H1 (cell line): ENCODE data around the gene POFUT2. TPM values are rescaled to one million over a fixed set of nuclear protein-coding genes. Genes with fewer than 3 reads are reported as not detected.

ENCODE experiments used
- CTCF ChIA-PET: fragments of 300-600 bp; sonication (Branson Sonifier 250); formaldehyde crosslinking; loops from one replicate; lab custom pipeline; 2021; ENCODE audit not compliant: partially characterized antibody; lab: Charles Lee
- POLR2A ChIA-PET: fragments of 300-600 bp; sonication (Branson Sonifier 250); formaldehyde crosslinking; loops from one replicate; lab custom pipeline; 2021; ENCODE audit warnings: inconsistent platforms; ENCODE audit not compliant: partially characterized antibody; lab: Charles Lee
- DNase-seq, 2 experiments: peaks; one replicate each; pipeline versions ENCODE4 v3.0.0 to v3.0.0-alpha.2; 2010 to 2022; ENCODE audit warnings: low spot score in 2 of 2, low read depth in 1 of 2, mixed read lengths in 1 of 2
- FAIRE-seq: peaks from 2 replicates; lab custom pipeline; 2011; peaks lifted over from hg19 to GRCh38; lab: Jason Lieb, UNC
- H2AFZ ChIP-seq: 2 replicates; pipeline ENCODE4 v1.8.1; 2012; ENCODE audit warnings: low read length, inconsistent platforms
- H2AK5ac ChIP-seq: 2 replicates; pipeline ENCODE4 v1.6.1; 2013; ENCODE audit warnings: low read depth, low read length
- H2BK120ac ChIP-seq: replicated peaks from 2 replicates; pipeline ENCODE3; 2013; ENCODE audit warnings: low read depth, low read length, inconsistent platforms
- H2BK12ac ChIP-seq: 2 replicates; pipeline ENCODE4 v1.6.1; 2013; ENCODE audit warnings: low read depth, low read length
- H2BK15ac ChIP-seq: 2 replicates; pipeline ENCODE4 v1.6.1; 2013; ENCODE audit warnings: low read length
- H2BK20ac ChIP-seq: 2 replicates; pipeline ENCODE4 v1.6.1; 2013; ENCODE audit warnings: low read length
- H2BK5ac ChIP-seq: 2 replicates; pipeline ENCODE4 v1.6.1; 2013; ENCODE audit warnings: low read depth, low read length
- H3K14ac ChIP-seq: 2 replicates; pipeline ENCODE4 v1.6.1; 2013; ENCODE audit warnings: inconsistent platforms; ENCODE audit not compliant: insufficient read length
- H3K18ac ChIP-seq: 2 replicates; pipeline ENCODE4 v1.6.1; 2013; ENCODE audit warnings: low read length; ENCODE audit errors: extremely low read depth
- H3K23ac ChIP-seq: 2 replicates; pipeline ENCODE4 v1.6.1; 2013; ENCODE audit warnings: inconsistent platforms; ENCODE audit not compliant: insufficient read length
- H3K23me2 ChIP-seq: 2 replicates; pipeline ENCODE4 v1.6.1; 2013; ENCODE audit warnings: low read depth, low read length
- H3K27ac ChIP-seq: 2 replicates; pipeline ENCODE4 v1.6.1; 2011; ENCODE audit warnings: low read depth, low read length, inconsistent platforms
- H3K27me3 ChIP-seq, 4 experiments: replicated peaks in 1 of 4; 1 replicate in 1 of 4; 2 replicates in 3 of 4; pipeline versions ENCODE4 v1.6.1 to v1.8.1; 2011 to 2013; ENCODE audit warnings: low read length in 3 of 4, mild to moderate bottlenecking in 3 of 4, inconsistent platforms in 2 of 4, mixed read lengths in 2 of 4, moderate library complexity in 1 of 4; ENCODE audit not compliant: control insufficient read depth in 3 of 4, insufficient read depth in 3 of 4; ENCODE audit errors: extremely low read depth in 1 of 4
- H3K36me3 ChIP-seq, 4 experiments: 2 replicates each; pipeline versions ENCODE4 v1.6.1 to v1.8.1; 2011 to 2013; ENCODE audit warnings: mild to moderate bottlenecking in 4 of 4, low read length in 3 of 4, moderate library complexity in 2 of 4, control low read depth in 1 of 4, inconsistent platforms in 1 of 4; ENCODE audit not compliant: insufficient read depth in 4 of 4, control insufficient read depth in 2 of 4
- H3K4ac ChIP-seq: replicated peaks from 2 replicates; pipeline ENCODE3; 2013; ENCODE audit warnings: low read length, low read depth, mixed read lengths, inconsistent platforms; ENCODE audit not compliant: insufficient read length
- H3K4me1 ChIP-seq, 4 experiments: replicated peaks in 1 of 4; 1 replicate in 1 of 4; 2 replicates in 3 of 4; pipeline versions ENCODE4 v1.6.1 to v1.8.1; 2011 to 2013; ENCODE audit warnings: low read length in 3 of 4, inconsistent platforms in 2 of 4, mixed read lengths in 1 of 4; ENCODE audit not compliant: insufficient read depth in 4 of 4, control insufficient read depth in 3 of 4
- H3K4me2 ChIP-seq, 2 experiments: 2 replicates each; pipeline versions ENCODE4 v1.6.1 to v1.8.1; 2011 to 2013; ENCODE audit warnings: low read depth in 2 of 2, low read length in 2 of 2, control low read depth in 1 of 2, inconsistent platforms in 1 of 2, mild to moderate bottlenecking in 1 of 2; ENCODE audit not compliant: insufficient read depth in 1 of 2
- H3K4me3 ChIP-seq, 4 experiments: fragments of 200-600, 300-600 bp in 1 of 4; sonication (generic), shearing (Covaris generic), sonication (Bioruptor Twin) in 1 of 4; 2 replicates each; pipeline versions ENCODE4 v1.5.1 to v1.8.1; 2011 to 2016; ENCODE audit warnings: low read length in 4 of 4, low read depth in 3 of 4, control low read depth in 2 of 4, inconsistent platforms in 2 of 4, mild to moderate bottlenecking in 2 of 4, mixed read lengths in 1 of 4, moderate library complexity in 1 of 4; ENCODE audit not compliant: insufficient read depth in 2 of 4; ENCODE audit errors: extremely low read depth in 1 of 4
- H3K56ac ChIP-seq: replicated peaks from 2 replicates; pipeline ENCODE3; 2013; ENCODE audit warnings: low read depth, mild to moderate bottlenecking, mixed read lengths, low read length, inconsistent platforms; ENCODE audit not compliant: insufficient read length
- H3K79me1 ChIP-seq: 2 replicates; pipeline ENCODE4 v1.6.1; 2013; ENCODE audit warnings: low read depth, low read length, control low read depth
- H3K79me2 ChIP-seq, 2 experiments: 2 replicates each; pipeline versions ENCODE4 v1.6.1 to v1.8.1; 2012 to 2013; ENCODE audit warnings: low read length in 2 of 2, mild to moderate bottlenecking in 2 of 2, inconsistent platforms in 1 of 2; ENCODE audit not compliant: insufficient read depth in 2 of 2, control insufficient read depth in 1 of 2
- H3K9ac ChIP-seq, 4 experiments: replicated peaks in 1 of 4; 1 replicate in 1 of 4; 2 replicates in 3 of 4; pipeline versions ENCODE4 v1.6.1 to v1.8.1; 2011 to 2013; ENCODE audit warnings: low read depth in 3 of 4, low read length in 3 of 4, control low read depth in 2 of 4, mild to moderate bottlenecking in 2 of 4, moderate library complexity in 2 of 4, inconsistent platforms in 1 of 4; ENCODE audit errors: extremely low read depth in 1 of 4
- H3K9me3 ChIP-seq, 2 experiments: 2 replicates each; pipeline versions ENCODE4 v1.6.1 to v1.8.1; 2012 to 2013; ENCODE audit warnings: mild to moderate bottlenecking in 2 of 2, moderate library complexity in 2 of 2, control low read depth in 1 of 2, inconsistent platforms in 1 of 2, low read depth in 1 of 2, low read length in 1 of 2, mixed read lengths in 1 of 2; ENCODE audit not compliant: insufficient read depth in 2 of 2
- H4K20me1 ChIP-seq, 2 experiments: replicated peaks in 1 of 2; 2 replicates each; pipeline versions ENCODE3 to v1.8.1; 2011 to 2013; ENCODE audit warnings: inconsistent platforms in 2 of 2, low read length in 2 of 2, mild to moderate bottlenecking in 1 of 2; ENCODE audit not compliant: insufficient read depth in 2 of 2, control insufficient read depth in 1 of 2
- H4K5ac ChIP-seq: 2 replicates; pipeline ENCODE4 v1.6.1; 2013; ENCODE audit warnings: low read length, low read depth, mixed read lengths, inconsistent platforms; ENCODE audit not compliant: insufficient read length
- H4K8ac ChIP-seq: 2 replicates; pipeline ENCODE4 v1.8.0; 2013; ENCODE audit warnings: mild to moderate bottlenecking, moderate library complexity, low read length, inconsistent platforms; ENCODE audit not compliant: insufficient read depth; ENCODE audit errors: extremely low read depth
- H4K91ac ChIP-seq: replicated peaks from 2 replicates; pipeline ENCODE3; 2013; ENCODE audit warnings: low read length, mixed read lengths, inconsistent platforms; ENCODE audit not compliant: insufficient read length
- ATF2 ChIP-seq: IDR thresholded peaks from 2 replicates; pipeline ENCODE4 v1.6.1; 2012; ENCODE audit warnings: low read length, inconsistent platforms
- BCL11A ChIP-seq, 2 experiments: IDR thresholded peaks; one replicate each; pipeline ENCODE4 v1.6.1; 2011; ENCODE audit warnings: low read depth in 2 of 2, low read length in 2 of 2, mild to moderate bottlenecking in 2 of 2
- CBX5 ChIP-seq: fragments of 300-800, 300-1000 bp; sonication (generic); IDR thresholded peaks from 2 replicates; pipeline ENCODE4 v1.7.1; 2016; ENCODE audit warnings: antibody characterized with exemption, low read length, low read depth
- CHD1 ChIP-seq: IDR thresholded peaks from 2 replicates; pipeline ENCODE4 v1.6.1; 2012; ENCODE audit warnings: low read depth, low read length, improper control_type of control experiment
- RNF2 ChIP-seq: fragments of 200-900, 300-1000 bp; sonication (generic); IDR thresholded peaks from 2 replicates; pipeline ENCODE4 v1.7.1; 2016; ENCODE audit warnings: borderline replicate concordance, low read depth, mild to moderate bottlenecking, antibody characterized with exemption, low read length; ENCODE audit not compliant: poor library complexity, severe bottlenecking; ENCODE audit errors: missing control alignments
- SP2 ChIP-seq: IDR thresholded peaks from 2 replicates; pipeline ENCODE4 v1.6.1; 2012; ENCODE audit warnings: mild to moderate bottlenecking, low read length, inconsistent platforms
- SUZ12 ChIP-seq: fragments of 200-600 bp; sonication (generic); IDR thresholded peaks from 2 replicates; pipeline ENCODE4 v1.6.1; 2012; ENCODE audit warnings: mild to moderate bottlenecking, inconsistent platforms, low read length, moderate library complexity, mixed read lengths
- TAF7 ChIP-seq: optimal IDR thresholded peaks from 2 replicates; pipeline ENCODE3; 2011; ENCODE audit warnings: low read depth, mild to moderate bottlenecking, inconsistent platforms, low read length, moderate library complexity, borderline replicate concordance
- USF2 ChIP-seq: IDR thresholded peaks from 2 replicates; pipeline ENCODE4 v1.6.1; 2011; ENCODE audit warnings: low read length, improper control_type of control experiment
- WGBS, 2 experiments: shearing (Covaris generic) in 1 of 2; methylation state at CpG; one replicate each; pipeline versions ENCODE4 v1.1.6 to v1.1.7; 2013 to 2015; ENCODE audit warnings: low lambda C conversion rate in 2 of 2, mixed read lengths in 2 of 2, inconsistent platforms in 1 of 2, low coverage in 1 of 2, missing lambda C conversion rate in 1 of 2; ENCODE audit not compliant: insufficient replicate concordance in 2 of 2, insufficient coverage in 1 of 2, insufficient read length in 1 of 2; ENCODE audit errors: extremely low coverage in 1 of 2, missing lambda C conversion rate in 1 of 2; 5-methylcytosine and 5-hydroxymethylcytosine counted together
- polyA plus RNA-seq, 7 experiments: library from polyadenylated mRNA; depleted of rRNA in 3 of 7; stranded (reverse) in 5 of 7; unstranded in 2 of 7; fragments of >200 nt in 5 of 7; fragments of 200-250 nt in 2 of 7; gene quantifications; 1 replicate in 5 of 7; 2 replicates in 1 of 7; 4 replicates in 1 of 7; pipeline versions ENCODE4 v1.2.1 to v1.2.3, GENCODE V29; 2011 to 2013; ENCODE audit warnings: missing spikeins in 2 of 7, mixed read lengths in 2 of 7
- total RNA-seq: library from RNA; stranded (reverse); fragmentation: NEBNext Ultra II Directional; extraction: Animal tissue kit (Norgen Biotek cat#: 25700); gene quantifications from 2 replicates; pipeline ENCODE4 v1.2.1, GENCODE V29; 2021

Gene POFUT2
- total and polyA plus RNA-seq, 2 of the 8 experiments (the other 6 are each of a cell fraction or from before 2014, with no cell fraction given): 13.7 to 32.1 TPM

DNA sequence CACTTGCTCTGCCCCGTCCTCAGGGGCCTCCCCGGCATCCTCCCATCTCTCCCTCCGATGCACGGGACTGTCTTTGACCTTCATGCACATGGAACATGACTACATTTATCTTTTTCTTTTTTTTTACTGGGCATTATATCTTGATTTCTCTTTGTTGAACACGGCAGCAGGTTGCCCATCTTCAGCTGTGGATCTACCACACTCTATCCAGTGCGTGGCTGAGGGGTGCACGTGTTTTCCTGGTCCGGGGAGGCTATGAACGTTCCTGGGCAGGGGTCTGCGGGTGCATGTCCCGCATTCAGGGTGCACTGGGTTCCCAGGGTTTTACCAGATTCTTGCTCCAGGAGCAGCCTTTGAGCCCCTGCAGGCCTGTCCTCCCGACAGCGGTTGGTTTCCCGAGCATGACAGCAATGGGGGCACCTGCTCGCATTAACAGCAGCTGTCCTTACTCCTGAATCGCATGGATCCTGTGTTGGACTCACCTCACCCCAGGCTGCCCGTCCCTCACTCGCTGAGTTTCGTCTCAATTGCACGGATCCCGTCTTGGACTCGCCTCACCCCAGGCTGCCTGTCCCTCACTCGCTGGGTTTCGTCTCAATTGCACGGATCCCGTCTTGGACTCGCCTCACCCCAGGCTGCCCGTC lies 7.4 kb downstream of the POFUT2 start:
- peaks cover 16 to 28% of the 10 kb centered on the region in 2 experiments for H4K20me1 ChIP-seq
- H2AK5ac ChIP-seq: no peak overlapping the region
- H3K36me3 ChIP-seq: peaks cover 12 to 76% (median 63%) of the 10 kb centered on the region in 4 experiments
- H2AFZ ChIP-seq: no peak overlapping the region
- no peak overlapping the region for H2BK12ac ChIP-seq
- H4K91ac ChIP-seq: no peak overlapping the region
- no peak overlapping the region for H2BK5ac ChIP-seq
- no peak overlapping the region for H3K14ac ChIP-seq
- H3K9me3 ChIP-seq: no peaks in the 10 kb centered on the region
- no peak overlapping the region for H3K4me3 ChIP-seq
- no peaks in the 10 kb centered on the region for H3K27me3 ChIP-seq
- H3K23me2 ChIP-seq: no peaks in the 10 kb centered on the region
- peaks cover 15% of the 10 kb centered on the region for H3K79me1 ChIP-seq
- no peaks in the 10 kb centered on the region for H3K4me1 ChIP-seq
- no peak overlapping the region for H3K4me2 ChIP-seq
- no peak overlapping the region for H3K4ac ChIP-seq
- no peak overlapping the region for H4K5ac ChIP-seq
- no peak overlapping the region; the same call in 1 of the 2 replicates for H4K8ac ChIP-seq
- peaks cover 0 to 10% of the 10 kb centered on the region in 2 experiments; a peak in 1 of 4 replicates for H3K79me2 ChIP-seq
- CTCF ChIA-PET: interaction anchor here (0.6 to 3.0 kb wide), 5 partner anchors 9 to 899 kb away, joined by 3 to 16 read pairs (median 4); no protein-coding TSS in a partner anchor
- no peak overlapping the region for H2BK15ac ChIP-seq
- POLR2A ChIA-PET: interaction anchor here (0.7 to 1.4 kb wide), 3 partner anchors 10 to 134 kb away, joined by 3 to 7 read pairs (median 5); no protein-coding TSS in a partner anchor
- H3K56ac ChIP-seq: no peak overlapping the region
- FAIRE-seq (no peak), DNase-seq (no peak)
- WGBS, 2 experiments: 96% methylated on average over 27 of the region's 28 CpGs; no CpG with 5 or more reads in 1 of the 2 experiments
- no peak overlapping the region for H3K18ac ChIP-seq
- no peak overlapping the region for H2BK20ac ChIP-seq
- H3K23ac ChIP-seq: no peak overlapping the region
- no peak overlapping the region for H3K9ac ChIP-seq
- no peak overlapping the region for H3K27ac ChIP-seq
- no peak overlapping the region for H2BK120ac ChIP-seq
- TF ChIP-seq CBX5 (no peak), BCL11A (IDR thresholded peaks at IDR 0.05; ENCODE audit: low read depth in 2 of 2, low read length in 2 of 2) (no peak), RNF2 (no peak), SUZ12 (no peak), SP2 (no peak), ATF2 (no peak), TAF7 (no peak), USF2 (no peak), CHD1 (no peak)
